ENCODE data around the gene ZNRF3.

Gene ZNRF3

GRCh38 chr22:29102300-29102699, 218.9 kb downstream of the ZNRF3 start:
- peak; percentile 86 for DNase-seq

DNA sequence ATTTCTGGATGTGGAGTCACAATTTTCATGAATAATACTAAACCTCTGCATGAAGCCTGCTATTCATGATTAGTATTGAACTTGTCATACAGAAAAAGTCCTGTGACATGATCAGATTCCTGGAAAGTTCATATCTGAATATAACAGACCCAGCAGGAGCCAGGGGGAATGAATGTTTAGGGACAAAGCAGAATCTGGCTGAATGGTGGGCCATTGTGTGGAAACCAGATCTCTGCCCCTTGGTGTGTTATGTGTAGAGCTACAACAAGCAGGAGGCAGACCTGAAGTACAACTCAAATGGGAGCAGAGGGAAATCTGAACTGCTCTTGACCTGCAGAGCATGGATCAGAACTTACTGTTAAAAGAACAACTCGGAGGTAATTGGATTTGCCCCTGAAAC, 219.7 kb downstream of the ZNRF3 start:
- DNase-seq: no peak

DNA sequence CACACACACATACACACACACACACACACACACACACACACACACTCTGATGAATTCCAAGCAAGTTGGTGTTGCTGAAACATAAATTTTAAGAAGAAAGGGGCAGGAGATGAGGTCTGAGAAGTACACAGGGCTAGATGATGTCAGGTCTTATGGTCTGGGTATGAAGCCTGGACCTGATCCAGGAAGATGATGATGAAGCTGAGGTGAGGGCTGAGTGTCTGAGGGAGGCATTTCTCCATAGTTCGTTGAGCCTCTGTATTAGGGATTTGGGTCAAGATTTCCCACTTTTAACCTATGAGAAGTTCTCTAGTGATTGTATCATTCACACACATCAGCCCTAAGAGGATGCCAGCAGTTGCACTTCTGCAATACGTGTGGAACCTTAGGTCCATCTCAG, 222.1 kb downstream of the ZNRF3 start:
- no peak for DNase-seq

GRCh38 chr22:29106839-29107238, 223.5 kb downstream of the ZNRF3 start:
- DNase-seq: no peak

All from NCI-H526 treated with DMSO at 0.1 percent for 48 hours (cell line).